ENCODE measurements around the gene PRC1.
"Not testable (repeated sequence)": the region's sequence is repeated elsewhere in the genome, so short reads cannot be mapped to it uniquely, and the experiment has no call there.

PRC1 gene

DNA sequence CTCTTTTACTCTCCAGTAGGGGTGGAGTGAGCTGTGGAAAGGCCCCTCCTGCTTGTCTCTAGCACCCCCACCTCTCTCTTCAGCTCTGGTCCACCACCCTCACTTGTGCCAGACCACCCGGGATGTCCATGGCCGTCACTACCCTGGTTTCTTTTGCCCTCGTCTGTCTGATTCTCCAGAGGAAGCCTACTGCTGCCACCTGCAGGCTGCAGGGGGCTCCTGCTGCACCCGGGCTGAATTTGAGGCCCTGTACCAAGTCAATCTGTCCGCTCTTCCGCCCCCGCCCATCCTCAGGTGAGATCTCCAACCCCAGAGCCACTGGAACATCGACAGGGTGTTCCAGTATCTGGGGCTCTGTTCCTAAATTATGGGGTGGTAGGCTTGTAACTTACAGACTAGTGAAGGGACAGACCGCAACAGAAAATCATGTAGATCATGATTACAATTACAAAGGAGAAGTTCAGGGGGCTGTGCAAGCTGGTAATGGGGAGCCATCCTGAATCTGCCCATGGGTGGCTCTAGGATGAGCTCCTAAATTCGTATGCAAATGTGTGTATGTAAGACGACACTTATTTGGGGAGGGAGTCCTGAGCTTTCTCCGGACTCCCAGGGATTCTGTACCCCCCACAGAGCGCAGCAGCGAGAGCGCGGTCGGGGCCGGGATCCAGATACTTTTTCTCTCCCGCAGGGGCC, 59.9 kb downstream of the PRC1 start:
- DNase-seq (ENCODE audit: low read depth in 2 of 2): peak; percentile 29 to 36

GRCh38 chr15:90933301-90933700, 61.0 kb downstream of the PRC1 start:
- DNase-seq (ENCODE audit: low read depth in 2 of 2): no peak

GRCh38 chr15:90932660-90932991, 61.7 kb downstream of the PRC1 start:
- no peak for DNase-seq (ENCODE audit: low read depth in 2 of 2)

DNA sequence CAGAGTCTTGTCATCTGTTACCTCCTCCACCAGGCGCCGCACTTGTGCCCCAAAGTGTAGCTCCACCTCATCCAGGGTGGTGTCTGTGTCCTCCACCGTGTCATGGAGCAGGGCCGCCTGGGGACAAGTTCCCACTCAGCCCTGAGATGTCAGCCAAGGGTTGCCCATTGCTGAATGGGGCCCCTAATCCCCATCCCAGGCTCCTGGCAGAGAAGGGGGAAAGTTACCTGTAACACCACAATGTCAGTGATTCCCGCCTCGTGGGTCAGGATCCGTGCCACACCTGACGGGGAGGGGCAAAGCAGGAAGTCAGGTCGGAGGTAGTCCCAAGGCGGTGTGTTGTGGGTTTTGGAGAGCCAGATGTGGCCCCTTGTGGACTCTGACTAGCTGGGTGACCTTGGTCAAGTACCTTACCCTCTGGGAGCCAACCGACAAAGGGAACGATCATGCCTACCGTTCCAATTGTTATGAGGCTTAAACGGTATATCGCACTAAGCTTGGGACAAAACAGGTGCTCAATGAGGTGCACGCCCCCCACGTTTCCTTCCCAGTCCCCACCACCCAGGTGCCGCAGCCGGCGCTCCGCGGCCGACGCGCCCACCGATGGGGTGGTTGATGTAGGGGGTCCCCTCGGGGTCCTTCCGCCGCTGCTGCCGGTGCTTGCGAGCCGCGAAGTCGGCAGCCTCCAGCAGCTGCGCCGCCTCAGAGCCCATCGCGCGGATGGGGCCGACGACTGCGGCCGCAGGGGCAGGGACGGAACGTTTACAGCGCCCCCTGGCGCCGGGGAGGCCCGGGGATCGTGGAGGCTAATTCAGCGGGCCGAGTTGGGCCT, 62.3 kb downstream of the PRC1 start, which contains the start of gene HDDC3:
Gene HDDC3 (minus strand): TSS at position 722 of the 832 bp plus-strand sequence. CDS start 9 bp downstream, at position 713.
- peak; percentile 23 to 43 for DNase-seq (ENCODE audit: low read depth in 2 of 2)

DNA sequence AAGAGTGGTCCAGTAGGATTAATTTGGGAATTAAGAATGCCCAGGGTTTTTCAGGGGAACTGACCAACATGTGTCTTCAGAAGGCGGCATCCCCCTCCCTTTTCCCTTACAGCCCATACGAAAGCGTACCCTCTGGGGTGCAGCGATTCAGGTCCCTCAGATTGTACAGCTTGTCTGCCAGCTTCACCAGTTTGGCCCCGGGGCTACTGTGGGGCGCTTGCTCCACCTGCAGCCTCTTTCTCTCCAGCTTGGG, 62.8 kb downstream of the PRC1 start:
- DNase-seq (ENCODE audit: low read depth in 2 of 2): no peak

DNA sequence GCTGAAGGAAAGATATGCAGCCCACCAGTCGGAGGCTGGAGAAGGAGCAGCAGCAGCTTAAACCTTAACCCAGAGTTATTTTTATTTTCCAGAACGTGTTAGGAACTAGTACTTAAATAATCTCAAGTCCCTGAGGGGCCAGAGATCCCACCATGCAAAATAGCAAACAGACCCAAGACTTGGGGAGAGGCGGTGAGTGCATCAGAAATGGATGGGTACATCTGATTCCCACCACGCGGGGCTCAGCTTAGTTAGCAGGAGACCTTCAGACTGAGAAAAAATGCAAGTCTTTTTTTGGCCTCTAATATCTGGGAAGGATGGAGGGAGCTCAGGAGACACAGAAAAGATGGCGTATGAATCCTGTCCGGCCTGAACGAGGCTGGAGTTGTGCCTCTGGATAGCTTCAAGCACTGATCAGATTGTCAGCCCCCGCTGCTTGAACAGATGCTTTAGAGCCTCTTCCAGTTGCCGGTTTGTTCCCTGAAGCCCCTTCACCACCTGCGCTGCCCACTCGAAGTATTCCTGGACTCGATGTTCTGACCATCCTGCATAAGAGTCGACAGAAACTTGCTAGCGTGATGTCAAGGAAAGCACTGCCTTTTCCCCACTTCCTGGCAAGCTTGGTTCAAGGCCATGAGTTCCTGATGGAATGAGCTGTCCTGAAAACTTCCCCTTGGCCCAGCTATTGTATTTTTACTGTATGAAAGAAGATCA, 63.3 kb downstream of the PRC1 start:
- DNase-seq (ENCODE audit: low read depth in 2 of 2): no peak

GRCh38 chr15:90929246-90930019, 64.9 kb downstream of the PRC1 start:
- DNase-seq (ENCODE audit: low read depth in 2 of 2): no peak

GRCh38 chr15:90928106-90928505, 66.2 kb downstream of the PRC1 start:
- not testable (repeated sequence) for DNase-seq (ENCODE audit: low read depth in 2 of 2)

- not testable (repeated sequence) for DNase-seq (ENCODE audit: low read depth in 2 of 2)
Observed at GRCh38 chr15:90926766-90927165, 67.6 kb downstream of the PRC1 start.

DNA sequence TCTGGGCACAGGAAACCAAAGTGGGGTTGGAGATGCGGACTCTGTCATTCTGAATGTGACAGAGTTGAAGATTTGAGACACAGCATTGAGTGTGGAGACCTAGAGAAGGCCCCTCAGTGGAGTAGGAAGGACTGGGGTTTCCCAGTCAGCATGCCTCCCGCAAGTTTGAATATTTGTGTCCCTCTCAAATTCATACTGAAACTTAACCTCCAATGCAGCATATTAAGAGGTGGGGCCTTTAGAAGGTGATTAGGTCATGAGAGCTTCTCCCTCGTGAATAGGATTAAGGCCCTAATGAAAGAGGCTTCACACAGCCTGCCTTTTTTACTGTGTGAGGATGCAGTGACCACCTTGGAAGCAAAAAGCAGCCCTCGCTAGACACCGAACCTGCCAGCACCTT, 70.0 kb downstream of the PRC1 start:
- DNase-seq (ENCODE audit: low read depth in 2 of 2): no peak

DNA sequence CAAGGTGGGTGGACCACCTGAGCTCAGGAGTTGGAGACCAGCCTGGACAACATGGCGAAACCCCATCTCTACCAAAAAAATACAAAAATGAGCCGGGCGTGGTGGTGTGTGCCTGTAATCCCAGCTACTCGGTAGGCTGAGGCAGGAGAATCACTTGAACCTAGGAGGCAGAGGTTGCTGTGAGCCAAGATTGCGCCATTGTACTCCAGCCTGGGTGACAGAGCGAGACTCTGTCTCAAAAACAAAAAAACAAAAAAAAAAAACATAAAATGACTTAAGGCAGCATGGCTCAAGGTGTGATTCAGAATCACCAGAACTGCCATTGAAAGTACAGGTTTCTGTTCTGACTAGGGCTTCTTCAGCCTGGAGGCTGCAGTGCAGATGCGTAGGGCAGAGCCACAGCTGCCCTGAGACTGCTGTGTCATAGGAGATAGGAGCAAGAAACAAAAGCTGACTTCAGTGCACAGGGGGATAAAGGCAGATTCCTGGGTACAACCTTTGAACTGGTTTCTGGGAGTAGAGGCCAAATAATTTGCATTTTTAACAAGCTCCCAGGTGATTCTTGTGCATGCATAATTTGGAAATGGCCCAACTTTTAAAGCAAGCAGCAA, 71.5 kb downstream of the PRC1 start:
- DNase-seq (ENCODE audit: low read depth in 2 of 2): not testable (repeated sequence)

GRCh38 chr15:90921887-90922286, 72.4 kb downstream of the PRC1 start:
- no peak for DNase-seq (ENCODE audit: low read depth in 2 of 2)

- no peak for DNase-seq (ENCODE audit: low read depth in 2 of 2)
Observed at GRCh38 chr15:90918835-90919234, 75.5 kb downstream of the PRC1 start.

GRCh38 chr15:90918034-90918788, 76.1 kb downstream of the PRC1 start:
- DNase-seq (ENCODE audit: low read depth in 2 of 2): no peak

DNA sequence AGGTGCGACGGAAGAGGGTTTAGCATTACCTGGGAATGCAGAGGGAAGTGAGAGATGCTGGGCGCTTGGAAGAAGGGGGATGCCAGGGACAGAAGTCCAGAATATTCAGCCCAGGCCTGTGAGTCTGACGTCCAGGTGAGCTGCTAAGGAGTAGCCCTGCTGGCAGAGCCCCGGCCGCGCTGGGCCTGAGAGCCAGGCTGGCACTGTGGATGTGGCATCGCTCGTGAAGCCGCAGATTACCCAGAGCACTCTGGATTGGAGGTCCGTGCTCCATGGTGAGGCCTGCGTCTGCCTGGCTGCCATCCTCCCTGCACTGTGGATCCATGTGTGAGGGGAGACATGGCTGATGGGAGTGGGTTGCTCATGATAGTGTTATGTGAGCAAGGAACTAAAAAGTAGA, 76.8 kb downstream of the PRC1 start:
- no peak for DNase-seq (ENCODE audit: low read depth in 2 of 2)

DNA sequence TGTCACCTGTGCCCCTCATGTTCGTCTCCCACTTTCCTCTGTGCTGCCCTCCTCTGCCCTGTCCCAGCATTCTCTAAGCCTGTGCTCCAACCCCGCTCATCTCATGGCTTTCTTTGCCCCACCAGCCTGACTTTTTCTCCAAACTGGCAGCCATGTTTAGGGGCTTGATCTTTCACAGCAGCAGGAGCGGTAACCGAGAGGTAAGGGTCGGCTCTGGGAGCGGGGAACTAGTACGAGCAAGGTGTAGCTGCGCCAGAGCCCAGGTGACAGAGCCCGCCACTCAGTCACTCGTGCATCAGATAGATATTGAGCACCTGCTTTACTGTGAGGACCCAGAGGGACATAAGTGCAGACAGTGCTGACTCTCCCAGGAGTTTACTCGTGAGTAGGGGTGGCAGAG, 77.9 kb downstream of the PRC1 start:
- no peak for DNase-seq (ENCODE audit: low read depth in 2 of 2)
